ENCODE measurements around the gene EZH2. TPM values are rescaled to one million over a fixed set of nuclear protein-coding genes. Genes with fewer than 3 reads are reported as not detected.

EZH2 gene
- total RNA-seq, 4 donors from 2014 or later, result 6.8 to 22.4 (median 8.2) TPM

- Histone ChIP-seq H3K36me3 (peaks cover 57% of the 10 kb centered on the region), H3K4me3 (no peak overlapping the region)
These were observed 120.5 kb downstream of the EZH2 start for GRCh38 chr7:148763622-148764021.

GRCh38 chr7:148761499-148762278 lies 122.4 kb downstream of the EZH2 start:
- TF ChIP-seq POLR2A (IDR thresholded peaks at IDR 0.05) (no peak), EP300 (IDR thresholded peaks at IDR 0.05) (no peak), CTCF (IDR thresholded peaks at IDR 0.05) (no peak), POLR2AphosphoS5 (IDR thresholded peaks at IDR 0.05) (no peak)
- Histone ChIP-seq H3K27ac (no peak overlapping the region), H3K27me3 (no peaks in the 10 kb centered on the region), H3K36me3 (peaks cover 58% of the 10 kb centered on the region), H3K4me3 (no peak overlapping the region), H3K9me3 (no peaks in the 10 kb centered on the region), H3K4me1 (no peaks in the 10 kb centered on the region)
- WGBS, result 100% methylated on average over 10 of the region's 12 CpGs
- DNase-seq (ENCODE audit: low spot score in 2 of 2), result no peak

More at GRCh38 chr7:148763622-148764021, 120.5 kb downstream of the EZH2 start:
- no peak overlapping the region for H3K27ac ChIP-seq
- H3K4me1 ChIP-seq, result no peaks in the 10 kb centered on the region
- TF ChIP-seq EP300 (IDR thresholded peaks at IDR 0.05) (no peak), CTCF (IDR thresholded peaks at IDR 0.05) (no peak), POLR2AphosphoS5 (IDR thresholded peaks at IDR 0.05) (no peak), POLR2A (IDR thresholded peaks at IDR 0.05) (no peak)
- DNase-seq (ENCODE audit: low spot score in 2 of 2), result no peak
- no peaks in the 10 kb centered on the region for H3K27me3 ChIP-seq
- no peaks in the 10 kb centered on the region for H3K9me3 ChIP-seq

Other genes starting within 250 kb of the EZH2 start
- 10 to 100 TPM; 49.6 to 63.0 (median 56.6) TPM for gene CUL1, start 185.4 kb downstream of the EZH2 start, total RNA-seq
- gene PDIA4, start 144.2 kb upstream of the EZH2 start, total RNA-seq, result 10 to 100 TPM; 48.6 to 61.8 (median 57.4) TPM
- 10 to 100 TPM in 2 of 4 donors, 1 to 10 TPM in 2; 6.8 to 11.8 (median 10.3) TPM for gene ZNF786, start 206.4 kb upstream of the EZH2 start, total RNA-seq
- gene ZNF425, start 242.0 kb upstream of the EZH2 start, total RNA-seq, result 1 to 10 TPM; 2.6 to 5.9 (median 3.7) TPM